Activated CD4-positive, CD25-positive, alpha-beta regulatory T cell treated with anti-CD3 and anti-CD28 coated beads, Interleukin-2, amount 50 U/mL, for 24 hours (primary cell): Measurements from ENCODE around the gene ASB5.
"Not testable (repeated sequence)": the region's sequence is repeated elsewhere in the genome, so short reads cannot be mapped to it uniquely, and the experiment has no call there.

Source experiments
- ATAC-seq, 2 donors: fragments of 150-1000 bp; cut with Tn5 transposase; one replicate each; pipeline ENCODE4 v1.10.0; 2021; ENCODE audit warnings: mild to moderate bottlenecking in 1 of 2, moderate library complexity in 1 of 2

The ASB5 gene

DNA sequence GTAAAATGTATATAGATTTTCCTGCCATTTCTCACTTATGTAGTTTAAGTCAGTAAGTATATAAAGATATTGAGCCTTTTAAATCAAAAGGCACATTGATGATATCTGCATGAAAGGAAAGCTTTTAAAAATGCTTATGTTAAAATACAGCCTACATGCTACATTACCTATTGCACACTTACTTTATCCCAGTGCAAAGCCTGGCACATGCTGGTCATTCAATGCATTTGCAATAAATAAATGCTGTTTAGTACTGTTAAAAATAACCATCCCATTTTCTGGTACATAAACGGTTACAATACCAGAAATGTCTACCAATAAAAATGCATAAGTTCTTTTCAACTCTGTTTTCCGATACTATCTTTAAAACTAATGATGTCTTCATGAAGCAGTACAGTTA is 51.5 kb downstream of the ASB5 start:
- ATAC-seq = no peak

GRCh38 chr4:176212351-176212750 is 56.7 kb downstream of the ASB5 start:
- not testable (repeated sequence) for ATAC-seq

- no peak for ATAC-seq
These were observed 58.3 kb downstream of the ASB5 start for GRCh38 chr4:176210579-176211296.

DNA sequence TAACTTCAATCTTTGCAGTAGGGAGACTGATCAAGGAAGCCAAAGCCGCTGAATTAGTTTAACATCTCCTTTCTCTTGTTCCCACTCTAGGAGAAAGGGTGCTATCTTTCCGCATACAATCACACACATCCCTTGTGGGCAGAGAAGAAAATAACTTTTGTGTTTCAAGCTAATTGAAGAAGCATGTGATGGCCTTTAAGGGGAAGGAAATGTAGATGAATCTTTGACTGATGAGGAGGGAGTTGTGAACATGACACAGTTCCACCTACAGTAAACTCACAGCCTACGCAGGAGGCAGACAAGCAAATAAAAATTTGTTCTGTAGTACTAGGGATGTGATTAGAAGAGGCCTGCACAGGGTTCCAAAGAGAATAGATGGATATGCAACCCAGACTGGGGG is 58.9 kb downstream of the ASB5 start:
- no peak for ATAC-seq

GRCh38 chr4:176209535-176209934 is 59.5 kb downstream of the ASB5 start:
- ATAC-seq = no peak

- no peak for ATAC-seq
These were observed 61.2 kb downstream of the ASB5 start for GRCh38 chr4:176207839-176208238.

- no peak for ATAC-seq
These were observed 63.7 kb downstream of the ASB5 start for GRCh38 chr4:176205299-176205698.

- no peak for ATAC-seq
These were observed 70.6 kb downstream of the ASB5 start for GRCh38 chr4:176198316-176198903.

- ATAC-seq = peak; percentile 78 to 85
These were observed 73.6 kb downstream of the ASB5 start, which contains the start of gene SPATA4 for GRCh38 chr4:176195184-176195978. Gene SPATA4, minus strand, starts transcription at chr4:176195585. Its CDS starts 23 bp downstream, at chr4:176195562.

- ATAC-seq = peak; percentile 78 to 84
These were observed 75.1 kb downstream of the ASB5 start for GRCh38 chr4:176193938-176194337.

GRCh38 chr4:176193126-176193525 is 75.9 kb downstream of the ASB5 start:
- ATAC-seq = no peak

GRCh38 chr4:176191974-176192373 is 77.0 kb downstream of the ASB5 start:
- no peak for ATAC-seq

GRCh38 chr4:176189891-176190795 is 78.9 kb downstream of the ASB5 start:
- no peak for ATAC-seq

GRCh38 chr4:176188654-176189053 is 80.4 kb downstream of the ASB5 start:
- ATAC-seq = no peak

- peak; percentile 95 to 98 for ATAC-seq
These were observed 81.4 kb downstream of the ASB5 start for GRCh38 chr4:176187624-176188023.

GRCh38 chr4:176186671-176187395 is 82.2 kb downstream of the ASB5 start:
- no peak for ATAC-seq

GRCh38 chr4:176186067-176186466 is 83.0 kb downstream of the ASB5 start:
- ATAC-seq = no peak

DNA sequence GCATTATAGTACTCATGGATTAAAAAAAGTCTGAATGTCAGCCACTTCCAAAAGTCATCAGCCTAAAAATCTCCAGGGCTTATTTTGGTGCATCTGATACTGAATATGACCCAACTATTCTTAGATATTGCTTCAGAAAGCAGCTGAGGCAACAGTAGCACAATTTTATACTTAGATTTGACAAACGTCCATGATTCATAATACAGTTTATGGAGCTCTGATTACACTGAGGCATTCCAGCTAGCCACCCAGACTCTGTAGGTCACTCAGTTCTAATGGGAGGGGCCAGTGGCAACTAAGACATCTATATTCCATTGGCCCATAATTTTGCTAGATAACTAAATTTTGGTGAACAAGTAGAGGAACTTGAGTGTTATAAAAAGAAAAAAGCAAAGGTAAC is 84.0 kb downstream of the ASB5 start:
- no peak for ATAC-seq
